DMS 273 treated with DMSO at 0.1 percent for 48 hours (cell line): ENCODE measurements around the gene EXTL1.

Experiments
- DNase-seq: peaks from one replicate; lab custom pipeline; 2025; lab: John Stamatoyannopoulos, UW

Gene EXTL1

DNA sequence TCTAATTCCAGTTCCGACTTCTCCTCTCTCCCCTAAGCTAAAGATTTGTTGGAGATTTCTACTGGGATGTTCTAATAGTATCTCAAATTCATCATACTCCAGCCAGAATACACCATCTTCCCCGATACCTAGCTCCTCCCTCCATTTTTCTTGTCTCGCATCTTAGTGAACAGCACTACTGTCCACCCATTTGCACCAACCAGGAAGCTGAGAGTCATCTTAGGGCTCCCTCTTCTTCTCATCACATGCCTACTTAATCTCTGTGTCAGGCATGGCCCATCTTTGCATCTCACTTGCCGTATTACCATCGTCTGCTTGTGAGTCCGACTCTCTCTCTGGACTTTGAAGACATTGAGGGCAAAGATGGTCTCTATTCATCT, 49.4 kb downstream of the EXTL1 start:
- DNase-seq: no peak

DNA sequence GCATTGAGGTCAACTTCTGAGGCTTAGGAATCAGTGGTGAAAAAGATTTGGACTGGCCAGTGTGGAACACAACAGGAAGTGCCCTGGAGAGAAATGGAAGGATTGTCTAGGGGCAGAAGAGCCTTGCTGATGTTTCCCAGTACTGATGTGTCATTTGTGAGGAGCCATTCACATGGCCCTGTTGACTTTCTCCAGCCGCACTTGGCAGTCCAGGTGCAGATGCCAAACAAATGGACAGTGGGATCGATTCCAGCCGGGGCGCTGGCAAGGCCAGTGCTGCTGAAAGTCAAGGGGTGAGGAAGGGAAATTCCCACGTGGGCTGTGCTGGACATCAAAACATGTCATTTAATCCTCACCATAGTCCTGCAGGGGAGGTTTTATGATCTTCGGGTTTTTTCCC, 50.7 kb downstream of the EXTL1 start:
- DNase-seq: no peak

GRCh38 chr1:26075421-26076144, 54.0 kb downstream of the EXTL1 start:
- DNase-seq: no peak

- no peak for DNase-seq
Observed at GRCh38 chr1:26077524-26077923, 55.9 kb downstream of the EXTL1 start.

DNA sequence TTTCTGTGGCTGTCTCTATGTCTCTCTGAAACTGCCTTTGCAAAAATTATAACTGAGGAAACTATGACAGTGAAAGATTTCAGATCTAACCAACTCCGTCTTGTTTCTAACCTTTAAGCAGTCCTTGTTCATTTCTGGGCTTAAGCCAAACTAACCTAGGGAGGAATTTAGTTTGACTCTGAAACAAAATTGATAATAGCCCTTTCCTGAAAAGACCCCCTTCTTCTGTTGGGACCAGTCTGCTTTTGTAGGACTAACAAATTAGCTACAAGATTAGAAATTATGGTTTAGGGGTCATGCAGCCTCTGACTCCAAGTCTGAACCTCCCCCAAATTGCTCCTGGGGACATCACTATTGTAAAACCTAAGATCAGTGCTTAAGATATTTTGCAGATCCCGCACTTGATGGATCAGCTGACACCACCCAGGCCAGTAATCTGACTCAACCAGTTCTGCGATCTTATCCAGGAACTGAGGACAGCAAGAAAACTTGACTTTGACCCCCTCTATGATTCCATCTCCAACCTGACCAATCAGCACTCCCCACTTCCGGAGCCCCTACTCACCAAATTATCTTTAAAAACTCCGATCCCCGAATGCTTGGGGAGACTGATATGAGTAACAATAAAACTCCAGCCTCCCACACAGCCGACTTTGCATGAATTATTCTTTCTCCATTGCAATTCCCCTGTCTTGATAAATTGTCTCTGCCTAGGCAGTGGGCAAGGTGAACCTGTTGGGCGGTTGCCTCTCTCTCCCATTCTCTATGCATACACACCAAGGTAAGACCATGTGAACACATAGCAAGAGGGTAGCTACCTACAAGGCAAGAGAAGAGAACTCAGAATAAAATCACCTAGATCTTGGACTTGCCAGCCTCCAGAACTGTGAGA, 57.0 kb downstream of the EXTL1 start:
- DNase-seq: no peak

GRCh38 chr1:26079178-26079563, 57.6 kb downstream of the EXTL1 start:
- no peak for DNase-seq

DNA sequence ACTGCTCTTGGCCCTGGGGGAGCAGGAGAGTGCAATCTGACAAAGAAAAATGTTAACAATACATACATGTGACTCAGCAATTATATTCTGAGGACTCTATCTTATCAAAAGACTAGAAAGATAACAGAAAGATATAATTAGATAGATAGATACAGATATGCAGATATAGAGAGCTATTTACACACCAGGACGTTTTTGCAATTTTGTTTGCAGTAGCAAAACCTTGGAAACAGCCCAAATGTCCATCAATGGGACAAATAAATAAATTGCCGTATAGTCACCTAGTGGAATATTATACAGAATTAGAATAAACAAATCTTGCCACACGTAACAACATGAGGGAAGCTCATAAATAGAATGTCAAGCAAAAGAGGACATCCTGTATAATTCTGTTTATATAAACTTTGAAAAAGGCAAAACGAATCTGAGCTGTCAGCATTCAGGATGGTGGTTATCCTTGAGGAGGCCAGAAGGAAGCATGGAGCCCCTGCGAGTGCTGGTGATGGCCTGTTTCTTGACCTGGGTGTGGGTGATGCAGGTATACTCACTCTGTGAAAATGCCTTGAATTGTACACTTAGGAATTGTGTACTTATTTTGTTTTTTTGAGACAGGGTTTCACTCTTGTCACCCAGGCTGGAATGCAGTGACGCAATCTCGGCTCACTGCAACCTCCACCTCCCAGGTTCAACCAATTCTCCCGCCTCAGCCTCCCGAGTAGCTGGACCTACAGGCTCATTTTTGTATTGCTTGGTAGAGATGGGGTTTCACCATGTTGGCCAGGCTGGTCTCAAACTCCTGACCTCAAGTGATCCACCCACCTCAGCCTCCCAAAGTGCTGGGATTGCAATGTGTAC, 58.6 kb downstream of the EXTL1 start:
- DNase-seq: no peak

DNA sequence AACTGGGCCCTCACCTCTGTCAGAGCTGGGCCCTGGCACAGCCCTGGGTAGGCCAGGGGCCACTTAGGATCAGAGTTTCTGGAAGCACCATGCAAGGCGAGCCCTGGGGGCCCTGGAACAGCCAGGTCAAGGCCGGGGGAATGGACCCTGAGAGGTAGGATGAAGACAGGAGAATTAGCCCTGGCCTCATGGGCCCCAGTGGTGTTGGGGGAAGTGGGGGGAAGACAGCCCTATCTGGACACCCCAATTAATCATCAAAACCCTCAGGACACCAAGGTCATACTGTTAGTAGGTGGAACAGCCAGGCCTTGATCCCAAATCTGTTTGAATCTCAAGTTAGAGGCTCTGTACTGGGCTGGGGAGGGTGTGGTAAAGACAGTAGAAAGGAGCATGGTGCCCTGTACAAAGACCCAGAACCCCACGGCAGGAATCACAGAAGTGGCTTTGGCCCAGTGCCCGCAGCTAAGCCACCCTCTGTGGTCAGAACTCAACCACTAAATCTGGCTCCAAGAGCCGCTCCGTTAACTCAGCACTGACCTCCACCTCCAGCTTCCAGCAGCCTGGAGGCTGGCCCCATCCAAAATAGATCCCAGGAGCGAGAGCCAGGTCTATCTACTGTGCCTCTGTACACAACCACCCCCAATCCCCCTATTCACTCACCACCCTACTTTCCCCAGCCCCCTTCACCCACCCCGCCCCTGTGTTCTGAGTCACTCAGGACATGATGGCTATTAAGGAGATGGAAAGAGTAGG, 59.9 kb downstream of the EXTL1 start:
- DNase-seq: no peak

DNA sequence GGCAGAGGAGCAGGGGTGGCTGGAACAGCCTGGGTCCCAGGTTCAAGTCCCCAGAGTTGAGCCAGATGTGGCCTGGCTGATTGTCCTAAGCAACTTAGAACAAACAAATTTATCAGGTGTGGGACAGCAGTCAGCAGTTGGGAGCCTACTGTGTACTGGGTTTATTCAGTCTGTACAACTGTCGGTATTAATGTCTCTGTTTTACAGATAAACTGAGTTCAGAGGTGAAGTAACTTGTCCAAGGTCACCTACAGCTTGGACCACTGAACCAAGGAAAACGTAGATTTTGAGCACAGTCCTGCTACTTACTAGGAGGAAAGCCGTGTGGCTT, 60.4 kb downstream of the EXTL1 start:
- no peak for DNase-seq

GRCh38 chr1:26083208-26083607, 61.6 kb downstream of the EXTL1 start:
- DNase-seq: no peak

DNA sequence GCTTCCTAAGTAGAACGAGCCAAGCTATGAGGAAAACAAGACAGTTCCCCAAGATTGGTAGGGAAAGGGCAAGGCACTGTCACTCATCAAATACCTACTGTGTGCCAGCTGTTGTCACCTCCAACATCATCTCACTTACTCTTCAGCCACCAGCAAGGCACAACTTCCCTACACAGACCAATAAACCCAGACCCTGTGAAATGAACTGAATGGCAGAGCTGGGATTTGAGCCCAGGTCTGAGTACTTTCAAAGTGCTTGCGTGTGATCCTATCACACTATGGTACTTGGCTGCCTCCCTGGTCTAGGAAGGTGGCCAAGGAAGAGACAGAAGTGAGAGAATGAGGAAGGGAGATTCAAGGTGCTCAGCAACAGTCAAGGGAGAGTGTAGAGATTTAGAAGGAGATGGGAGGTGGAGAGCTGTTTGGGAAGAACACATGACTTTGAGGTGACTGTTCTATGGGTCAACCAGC, 62.6 kb downstream of the EXTL1 start:
- DNase-seq: no peak

DNA sequence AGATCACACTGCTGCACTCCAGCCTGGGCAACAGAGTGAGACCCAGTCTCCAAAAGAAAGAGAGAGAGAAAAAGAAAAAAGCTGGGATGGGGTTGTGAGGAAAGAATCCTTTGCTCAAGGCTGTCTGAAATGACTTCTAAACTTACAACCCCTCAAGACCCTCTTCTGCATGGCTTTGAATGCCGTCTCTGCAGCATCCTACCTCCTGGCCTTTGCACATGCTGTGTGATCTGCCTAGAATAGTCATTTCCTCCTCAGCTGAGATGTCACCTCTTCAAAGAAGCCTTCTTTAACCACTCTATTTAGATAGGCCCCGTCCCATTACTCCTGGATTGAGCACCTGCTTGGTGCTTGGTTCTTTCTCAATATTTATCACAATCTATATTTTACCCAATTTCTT, 63.3 kb downstream of the EXTL1 start:
- DNase-seq: no peak
